ENCODE results near the gene KLK7.

KLK7 gene

DNA sequence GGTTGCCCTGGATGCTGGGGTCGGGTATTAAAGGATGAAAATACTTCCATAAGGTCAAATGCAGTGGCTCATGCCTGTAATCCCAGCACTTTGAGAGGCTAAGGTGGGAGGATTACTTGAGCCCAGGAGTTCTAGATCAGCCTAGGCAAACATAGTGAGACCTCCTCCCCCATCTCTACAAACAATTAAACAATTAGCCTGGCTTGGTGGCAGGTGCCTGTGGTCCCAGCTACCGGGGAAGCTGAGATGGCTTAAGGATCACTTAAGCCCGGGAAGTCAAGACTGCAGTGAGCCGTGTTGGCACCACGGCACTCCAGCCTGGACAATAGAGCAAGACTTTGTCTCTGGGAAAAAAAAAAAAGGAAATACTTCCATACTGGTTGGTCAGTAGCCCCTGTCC lies 41.2 kb upstream of the KLK7 start:
- no peak overlapping the region for H3K4me3 ChIP-seq (ENCODE audit: low read length)
- H4K20me1 ChIP-seq (ENCODE audit: insufficient read depth, low read length) = no peaks in the 10 kb centered on the region
- H3K4me1 ChIP-seq (ENCODE audit: low read length) = no peaks in the 10 kb centered on the region
- no peak overlapping the region for H2AFZ ChIP-seq (ENCODE audit: low read length)
- no peak overlapping the region for H3K27ac ChIP-seq (ENCODE audit: low read length)
- no peaks in the 10 kb centered on the region for H3K9me3 ChIP-seq (replicated peaks; ENCODE audit: insufficient read depth, low read length)
- H3K9me2 ChIP-seq (replicated peaks; ENCODE audit: insufficient read depth, low read length) = no peaks in the 10 kb centered on the region
- H3K27me3 ChIP-seq (replicated peaks; ENCODE audit: insufficient read depth, low read length) = peaks cover 14% of the 10 kb centered on the region
- no peaks in the 10 kb centered on the region for H3K79me2 ChIP-seq (ENCODE audit: low read length)
- H3K36me3 ChIP-seq (replicated peaks; ENCODE audit: insufficient read depth, low read length) = no peaks in the 10 kb centered on the region
- H3K4me2 ChIP-seq (ENCODE audit: low read depth, low read length) = no peak overlapping the region
- H3K9ac ChIP-seq (ENCODE audit: low read length) = no peak overlapping the region
- DNase-seq = no peak
- no peaks in the 10 kb centered on the region for H3F3A ChIP-seq (ENCODE audit: insufficient read depth, low read length)
- TF ChIP-seq, protein P1, sequence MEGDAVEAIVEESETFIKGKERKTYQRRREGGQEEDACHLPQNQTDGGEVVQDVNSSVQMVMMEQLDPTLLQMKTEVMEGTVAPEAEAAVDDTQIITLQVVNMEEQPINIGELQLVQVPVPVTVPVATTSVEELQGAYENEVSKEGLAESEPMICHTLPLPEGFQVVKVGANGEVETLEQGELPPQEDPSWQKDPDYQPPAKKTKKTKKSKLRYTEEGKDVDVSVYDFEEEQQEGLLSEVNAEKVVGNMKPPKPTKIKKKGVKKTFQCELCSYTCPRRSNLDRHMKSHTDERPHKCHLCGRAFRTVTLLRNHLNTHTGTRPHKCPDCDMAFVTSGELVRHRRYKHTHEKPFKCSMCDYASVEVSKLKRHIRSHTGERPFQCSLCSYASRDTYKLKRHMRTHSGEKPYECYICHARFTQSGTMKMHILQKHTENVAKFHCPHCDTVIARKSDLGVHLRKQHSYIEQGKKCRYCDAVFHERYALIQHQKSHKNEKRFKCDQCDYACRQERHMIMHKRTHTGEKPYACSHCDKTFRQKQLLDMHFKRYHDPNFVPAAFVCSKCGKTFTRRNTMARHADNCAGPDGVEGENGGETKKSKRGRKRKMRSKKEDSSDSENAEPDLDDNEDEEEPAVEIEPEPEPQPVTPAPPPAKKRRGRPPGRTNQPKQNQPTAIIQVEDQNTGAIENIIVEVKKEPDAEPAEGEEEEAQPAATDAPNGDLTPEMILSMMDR (IDR thresholded peaks at IDR 0.05; ENCODE audit: low read length) = no peak
- TF ChIP-seq EZH2 (optimal IDR thresholded peaks at IDR 0.05; ENCODE audit: low read depth, low read length) = no peak
- no peak for TF ChIP-seq EZH2phosphoT487 (IDR thresholded peaks at IDR 0.05; ENCODE audit: low read length)

DNA sequence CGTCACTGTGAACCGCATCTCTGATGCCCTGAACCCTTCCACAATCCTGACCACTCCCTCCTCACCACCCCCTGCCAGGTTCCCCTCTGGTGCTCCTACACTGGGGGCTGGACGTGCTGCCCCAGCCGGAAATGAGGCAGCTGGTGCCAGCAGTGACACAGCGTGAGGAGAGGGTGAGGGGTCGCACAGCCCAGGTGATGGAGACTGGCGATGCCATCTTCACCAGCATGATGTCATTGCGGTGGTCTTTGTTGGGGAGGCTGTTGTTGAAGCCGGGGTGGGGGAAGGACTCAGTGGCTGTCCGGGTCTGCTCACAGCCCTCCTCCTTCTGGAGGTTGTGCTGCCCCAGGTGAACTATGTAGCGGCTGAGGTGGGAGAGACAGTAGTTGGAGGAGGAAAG lies 40.2 kb upstream of the KLK7 start:
- Histone ChIP-seq H3K4me3 (ENCODE audit: low read length) (no peak overlapping the region), H3K9me3 (replicated peaks; ENCODE audit: insufficient read depth, low read length) (no peaks in the 10 kb centered on the region), H3K9ac (ENCODE audit: low read length) (no peak overlapping the region), H3K9me2 (replicated peaks; ENCODE audit: insufficient read depth, low read length) (no peaks in the 10 kb centered on the region), H3K27ac (ENCODE audit: low read length) (no peak overlapping the region), H3K4me1 (ENCODE audit: low read length) (no peaks in the 10 kb centered on the region), H3K36me3 (replicated peaks; ENCODE audit: insufficient read depth, low read length) (no peaks in the 10 kb centered on the region), H3K4me2 (ENCODE audit: low read depth, low read length) (no peak overlapping the region), H4K20me1 (ENCODE audit: insufficient read depth, low read length) (no peaks in the 10 kb centered on the region), H3F3A (ENCODE audit: insufficient read depth, low read length) (no peaks in the 10 kb centered on the region), H3K27me3 (replicated peaks; ENCODE audit: insufficient read depth, low read length) (peaks cover 14% of the 10 kb centered on the region), H3K79me2 (ENCODE audit: low read length) (no peaks in the 10 kb centered on the region), H2AFZ (ENCODE audit: low read length) (no peak overlapping the region)
- no peak for DNase-seq
- TF ChIP-seq EZH2phosphoT487 (IDR thresholded peaks at IDR 0.05; ENCODE audit: low read length) = no peak
- TF ChIP-seq, protein P1 (IDR thresholded peaks at IDR 0.05; ENCODE audit: low read length) = no peak
- TF ChIP-seq EZH2 (optimal IDR thresholded peaks at IDR 0.05; ENCODE audit: low read depth, low read length) = no peak

DNA sequence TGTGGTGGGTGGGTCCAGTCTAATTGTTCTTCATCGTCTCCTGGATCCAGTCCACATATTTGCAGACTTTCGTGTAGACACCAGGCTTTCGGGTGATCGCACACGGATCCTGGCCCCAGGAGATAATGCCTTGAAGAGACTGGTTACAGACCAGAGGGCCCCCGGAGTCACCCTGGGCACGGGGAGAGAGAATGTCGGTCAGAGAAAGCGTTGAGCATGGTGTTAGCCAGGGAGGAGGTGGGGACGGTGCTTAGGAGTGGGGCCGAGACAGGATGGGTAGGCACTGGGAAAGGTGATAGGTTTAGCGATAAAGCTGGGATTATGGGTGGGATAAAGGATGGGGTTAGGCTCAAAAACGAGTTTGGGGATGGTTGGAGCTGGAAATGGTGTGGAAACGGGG lies 38.8 kb upstream of the KLK7 start:
- no peak overlapping the region for H3K9ac ChIP-seq (ENCODE audit: low read length)
- no peaks in the 10 kb centered on the region for H3K9me3 ChIP-seq (replicated peaks; ENCODE audit: insufficient read depth, low read length)
- H2AFZ ChIP-seq (ENCODE audit: low read length) = no peak overlapping the region
- H4K20me1 ChIP-seq (ENCODE audit: insufficient read depth, low read length) = no peaks in the 10 kb centered on the region
- H3K27me3 ChIP-seq (replicated peaks; ENCODE audit: insufficient read depth, low read length) = peaks cover 14% of the 10 kb centered on the region
- no peaks in the 10 kb centered on the region for H3K79me2 ChIP-seq (ENCODE audit: low read length)
- TF ChIP-seq EZH2 (optimal IDR thresholded peaks at IDR 0.05; ENCODE audit: low read depth, low read length) (no peak), EZH2phosphoT487 (IDR thresholded peaks at IDR 0.05; ENCODE audit: low read length) (no peak)
- TF ChIP-seq, protein P1 (IDR thresholded peaks at IDR 0.05; ENCODE audit: low read length) = no peak
- H3K4me3 ChIP-seq (ENCODE audit: low read length) = no peak overlapping the region
- H3K4me1 ChIP-seq (ENCODE audit: low read length) = no peaks in the 10 kb centered on the region
- H3K27ac ChIP-seq (ENCODE audit: low read length) = no peak overlapping the region
- H3K4me2 ChIP-seq (ENCODE audit: low read depth, low read length) = no peak overlapping the region
- H3K9me2 ChIP-seq (replicated peaks; ENCODE audit: insufficient read depth, low read length) = no peaks in the 10 kb centered on the region
- H3K36me3 ChIP-seq (replicated peaks; ENCODE audit: insufficient read depth, low read length) = no peaks in the 10 kb centered on the region
- no peaks in the 10 kb centered on the region for H3F3A ChIP-seq (ENCODE audit: insufficient read depth, low read length)
- no peak for DNase-seq
